Dedifferentiated amniotic fluid mesenchymal stem cell (primary cell): ENCODE measurements around the gene GPAT3.
"Not testable (repeated sequence)": the region's sequence is repeated elsewhere in the genome, so short reads cannot be mapped to it uniquely, and the experiment has no call there.

ENCODE experiments used
- DNase-seq: peaks from one replicate; pipeline ENCODE4 v3.0.0-alpha.2; 2016; ENCODE audit errors: extremely low spot score

The GPAT3 gene

DNA sequence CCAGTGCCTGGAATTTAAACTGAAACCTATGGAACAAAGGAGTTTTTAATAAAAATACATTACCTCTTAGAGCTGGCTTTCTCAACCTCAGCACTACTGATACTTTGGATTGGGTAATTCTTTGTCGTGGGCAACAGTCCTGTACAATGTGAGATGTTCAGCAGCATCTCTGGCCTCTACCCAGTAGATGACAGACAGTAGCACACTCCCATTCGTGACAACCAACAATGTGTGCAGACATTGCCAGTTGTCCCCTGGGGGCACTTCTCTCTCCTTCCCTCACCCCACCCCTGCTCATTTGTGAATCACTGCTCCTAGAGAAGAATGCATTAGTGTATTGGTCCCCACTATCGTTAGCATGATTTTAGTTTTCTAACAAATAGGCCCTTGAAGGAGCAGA is 16.2 kb downstream of the GPAT3 start:
- peak; percentile 15 for DNase-seq

DNA sequence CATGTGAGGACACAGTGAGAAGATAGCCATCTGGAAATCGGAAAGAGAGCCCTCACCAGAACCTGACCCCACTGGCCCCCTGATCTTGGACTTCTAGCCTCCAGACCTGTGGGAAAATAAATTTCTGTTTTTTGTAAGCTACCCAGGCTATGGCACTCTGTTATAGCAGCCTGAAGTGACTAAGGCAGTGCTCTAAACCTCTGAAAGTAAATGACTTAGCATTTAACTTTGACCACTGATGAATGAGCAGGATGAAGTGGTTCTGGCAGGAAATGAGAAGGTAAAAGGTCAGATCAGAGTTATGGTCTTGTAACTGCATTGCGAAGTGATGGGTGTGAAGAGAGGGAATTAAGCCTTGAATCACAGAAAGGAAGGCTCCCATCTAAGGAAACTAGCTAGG is 17.0 kb downstream of the GPAT3 start:
- DNase-seq = no peak

DNA sequence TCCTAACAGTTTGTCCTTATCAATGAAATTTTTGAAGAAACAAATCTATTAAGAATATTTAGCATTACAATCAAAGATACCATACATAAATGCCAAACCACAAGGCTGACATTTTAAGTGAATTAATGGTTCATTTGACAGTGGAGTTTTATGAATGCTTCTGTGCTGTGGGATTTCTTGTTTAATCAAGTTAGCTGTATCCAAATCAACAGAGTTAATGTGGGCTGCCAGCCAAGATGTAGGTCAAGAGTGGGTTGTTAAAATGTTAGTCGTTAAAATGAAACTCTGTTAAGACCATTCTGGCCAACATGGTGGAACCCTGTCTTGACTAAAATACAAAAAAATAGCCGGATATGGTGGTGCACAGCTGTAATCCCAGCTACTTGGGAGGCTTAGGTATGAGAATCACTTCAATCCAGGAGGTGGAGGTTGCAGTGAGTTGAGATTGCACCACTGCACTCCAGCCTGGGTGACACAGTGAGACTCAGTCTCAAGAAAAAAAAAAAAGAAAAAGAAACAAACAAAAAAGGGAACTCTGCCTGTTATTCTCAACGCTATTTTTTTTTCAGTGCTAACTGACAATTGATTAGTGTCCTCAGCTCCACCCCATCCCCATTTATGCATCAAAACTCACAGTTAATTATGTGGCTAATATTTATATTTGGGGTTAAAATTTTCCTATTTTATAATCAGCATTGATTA is 20.2 kb downstream of the GPAT3 start:
- DNase-seq = no peak

DNA sequence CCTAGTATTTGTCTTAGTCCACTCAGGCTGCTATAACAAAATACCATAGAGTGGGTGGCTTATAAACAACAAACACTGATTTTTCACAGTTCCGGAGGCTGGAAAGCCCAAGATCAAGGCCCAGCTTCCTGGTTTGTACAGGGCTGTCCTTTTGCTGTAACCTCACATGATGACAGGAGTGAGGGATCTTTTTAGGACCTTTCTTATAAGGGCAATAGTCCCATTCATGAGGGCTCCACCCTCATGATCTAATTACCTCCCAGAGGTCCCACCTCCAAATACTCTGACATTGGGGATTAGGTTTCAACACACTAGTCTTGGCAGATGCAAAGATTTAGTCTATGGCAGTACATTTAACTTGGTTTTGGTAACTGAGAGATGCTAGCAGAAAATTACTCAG is 20.9 kb downstream of the GPAT3 start:
- no peak for DNase-seq

DNA sequence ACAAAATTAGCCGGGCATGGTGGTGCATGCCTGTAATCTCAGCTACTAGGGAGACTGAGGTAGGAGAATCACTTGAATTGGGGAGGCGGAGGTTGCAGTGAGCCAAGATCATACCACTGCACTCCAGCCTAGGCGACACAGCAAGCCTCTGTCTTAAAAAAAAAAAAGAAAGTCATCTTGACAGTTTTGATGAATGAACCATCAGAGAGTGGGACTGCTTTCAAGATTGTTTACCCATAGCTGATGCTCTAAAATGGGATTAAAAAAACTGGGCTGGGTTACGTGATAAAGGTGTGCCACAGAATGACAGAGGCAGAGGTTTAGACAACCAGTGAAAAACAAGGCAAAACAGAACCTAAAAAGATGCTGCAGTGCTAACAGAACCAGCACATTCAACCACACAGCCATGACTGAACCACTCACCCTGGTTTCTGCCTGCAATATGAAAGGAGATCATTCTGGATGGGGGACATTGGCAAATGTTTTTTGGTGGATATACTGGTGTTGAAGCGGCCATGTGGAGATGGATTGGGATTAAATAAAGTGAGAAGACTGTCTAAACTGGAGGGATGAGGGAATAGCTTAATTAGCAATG is 22.2 kb downstream of the GPAT3 start:
- no peak for DNase-seq

DNA sequence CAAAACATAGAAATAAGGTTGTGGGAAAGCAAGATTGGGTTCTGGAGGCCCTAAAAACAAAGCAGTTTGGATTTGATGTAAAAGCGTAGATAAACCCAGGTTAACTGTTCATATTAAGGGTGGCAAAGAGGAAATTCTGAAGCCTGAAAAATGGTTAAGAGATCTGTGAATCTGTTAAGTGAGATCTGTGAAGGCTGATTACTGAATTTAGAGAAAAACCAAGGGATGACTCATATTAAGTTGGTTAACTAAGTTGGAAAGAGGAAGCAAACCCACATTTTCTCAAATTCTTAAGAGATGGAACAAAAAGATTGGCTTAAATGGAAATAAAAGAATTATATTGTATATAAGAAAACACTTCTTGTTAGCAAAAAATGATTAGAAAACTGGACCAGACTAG is 22.8 kb downstream of the GPAT3 start:
- no peak for DNase-seq

DNA sequence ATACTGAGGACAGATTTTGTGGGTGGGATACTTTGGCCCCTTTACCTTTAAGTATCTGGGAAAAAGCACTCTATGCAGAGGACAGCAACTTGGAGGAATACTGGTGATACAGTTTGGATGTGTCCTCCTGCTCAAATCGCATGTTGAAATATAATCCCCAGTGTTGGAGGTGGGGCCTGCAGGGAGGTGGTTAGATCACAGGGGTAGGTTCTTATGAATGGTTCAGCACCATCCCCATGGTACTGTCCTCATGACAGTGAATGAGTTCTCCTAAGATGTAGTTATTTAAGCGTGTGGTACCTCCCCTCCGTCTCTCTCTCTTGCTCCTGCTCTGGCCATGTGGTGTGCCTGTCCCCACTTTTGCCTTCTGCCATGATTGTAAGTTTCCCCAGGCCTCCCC is 24.6 kb downstream of the GPAT3 start:
- no peak for DNase-seq

DNA sequence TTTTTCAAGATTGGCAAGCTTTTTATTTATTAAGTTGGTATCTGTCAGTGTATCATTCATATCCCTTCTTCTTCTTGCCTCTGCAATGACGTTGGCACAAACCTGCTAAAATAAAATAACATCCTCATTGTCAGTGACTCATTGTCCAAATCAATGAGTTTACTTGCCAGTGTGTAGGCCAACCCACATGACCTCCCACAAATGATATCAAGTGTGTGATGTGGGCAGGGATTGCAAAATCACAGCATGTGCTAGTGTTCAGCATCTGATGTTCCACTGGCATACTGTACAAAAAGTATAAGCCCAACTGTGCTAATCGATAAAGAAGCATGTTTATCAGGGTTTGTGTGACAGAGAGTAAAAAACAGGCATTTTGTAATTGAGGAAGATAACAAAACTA is 25.5 kb downstream of the GPAT3 start:
- no peak for DNase-seq

DNA sequence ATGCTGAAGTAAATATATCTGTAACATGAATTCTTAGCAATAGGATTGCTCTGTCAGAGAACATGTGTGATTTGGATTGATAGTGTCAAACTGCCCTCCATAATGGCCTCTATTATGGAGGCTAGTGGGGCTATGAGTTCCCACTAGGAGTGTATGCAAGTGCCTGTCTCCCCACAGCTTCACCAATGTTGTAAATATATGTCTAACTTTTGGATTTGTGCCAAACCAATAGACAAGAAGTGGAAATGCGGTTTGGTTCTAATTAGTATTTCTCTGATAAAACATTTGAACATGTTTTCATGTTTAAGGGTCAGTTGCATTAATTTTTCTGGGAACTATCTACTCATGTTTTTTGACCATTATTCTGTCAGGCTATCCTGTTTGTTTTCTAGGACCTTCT is 28.1 kb downstream of the GPAT3 start:
- no peak for DNase-seq

DNA sequence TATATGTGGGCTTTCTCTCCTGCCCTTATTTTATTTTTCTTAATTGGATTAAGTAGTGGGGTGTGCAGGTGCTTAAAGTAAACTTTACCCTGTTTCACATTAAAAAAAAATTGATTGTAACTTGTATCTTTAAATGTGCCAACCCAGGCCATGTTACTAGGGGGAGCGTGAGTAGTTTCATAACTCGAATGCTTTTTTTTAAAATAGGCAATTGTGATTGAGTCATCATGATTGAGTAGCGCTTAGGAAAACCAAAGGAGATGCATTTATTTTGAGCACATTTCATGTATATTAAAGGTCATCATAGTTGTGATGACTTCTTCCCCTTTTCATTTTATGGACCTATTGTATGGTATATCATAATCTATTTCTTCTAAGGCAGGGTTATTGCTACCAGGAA is 32.2 kb downstream of the GPAT3 start:
- DNase-seq = no peak

DNA sequence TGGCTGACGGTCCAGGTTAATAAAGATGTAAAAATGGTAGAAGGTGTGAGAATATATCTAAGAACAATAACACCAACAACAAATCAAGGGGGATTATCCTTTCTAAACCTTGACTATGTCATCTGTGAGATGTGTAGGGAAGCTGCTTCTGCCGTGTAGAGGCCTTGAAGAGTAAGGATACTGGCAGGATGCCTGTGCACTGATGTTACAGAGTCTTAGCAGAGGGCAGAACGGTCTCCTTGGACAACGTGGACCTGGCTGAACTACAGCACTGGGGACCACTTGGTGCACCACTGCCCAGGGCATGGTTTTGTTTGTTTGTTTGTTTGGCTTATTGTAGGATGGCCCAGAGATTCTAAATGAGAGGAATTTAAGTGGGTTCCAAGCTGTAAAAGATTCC is 33.5 kb downstream of the GPAT3 start:
- DNase-seq = no peak

DNA sequence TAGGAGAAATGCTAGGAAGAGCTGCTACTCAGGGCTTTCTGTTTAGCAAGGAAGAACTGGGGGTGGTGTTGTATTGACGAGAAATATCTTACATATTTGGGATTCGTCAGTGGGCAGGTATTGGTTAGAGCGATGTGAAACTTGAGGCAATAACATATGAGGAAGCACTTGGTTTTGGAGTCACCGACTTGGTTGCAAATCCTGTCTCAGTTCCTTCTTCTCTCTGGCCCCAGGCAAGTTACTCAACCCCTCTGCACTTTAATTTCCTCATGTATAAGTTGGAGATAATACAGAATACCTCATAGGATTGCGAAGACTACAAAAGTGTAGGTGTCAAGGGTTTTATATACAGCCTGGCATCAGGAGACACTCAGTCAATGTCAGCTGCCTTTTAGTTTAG is 34.1 kb downstream of the GPAT3 start:
- no peak for DNase-seq

DNA sequence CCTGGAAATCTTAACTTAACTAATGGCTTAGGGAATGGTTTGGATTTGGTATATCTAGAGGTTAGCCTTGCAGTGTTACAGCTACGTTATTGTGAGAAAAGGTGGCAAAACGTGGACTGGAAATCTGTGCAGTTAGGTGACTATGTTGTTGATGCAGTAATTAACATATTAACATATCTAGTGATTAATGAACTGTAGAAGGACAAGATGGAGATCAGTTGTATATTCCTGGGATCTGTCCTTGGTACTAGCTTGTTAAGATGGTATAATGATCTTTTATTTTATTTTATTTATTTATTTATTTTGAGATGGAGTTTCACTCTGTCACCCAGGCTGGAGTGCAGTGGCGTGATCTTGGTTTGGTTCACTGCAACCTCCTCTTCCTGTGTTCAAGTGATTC is 36.9 kb downstream of the GPAT3 start:
- no peak for DNase-seq

DNA sequence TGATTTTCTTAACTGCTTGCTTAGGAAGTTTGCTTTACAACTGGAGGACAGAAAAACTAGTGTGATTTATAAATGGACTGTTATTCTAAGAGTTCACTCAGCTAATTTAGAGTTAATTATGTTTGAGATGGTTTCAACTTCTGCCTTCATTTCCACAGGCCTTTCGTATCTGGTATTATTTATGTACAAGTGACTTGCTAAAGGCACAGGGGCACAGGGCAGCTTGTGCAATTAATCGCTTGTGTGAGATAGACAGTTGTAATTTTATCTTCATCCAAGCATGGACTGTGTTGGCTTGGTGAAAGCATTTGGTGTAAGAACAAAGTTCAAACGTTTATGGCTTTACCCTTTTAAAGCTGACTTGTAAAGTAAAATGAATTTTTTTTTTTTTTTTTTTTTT is 38.3 kb downstream of the GPAT3 start:
- DNase-seq = no peak

DNA sequence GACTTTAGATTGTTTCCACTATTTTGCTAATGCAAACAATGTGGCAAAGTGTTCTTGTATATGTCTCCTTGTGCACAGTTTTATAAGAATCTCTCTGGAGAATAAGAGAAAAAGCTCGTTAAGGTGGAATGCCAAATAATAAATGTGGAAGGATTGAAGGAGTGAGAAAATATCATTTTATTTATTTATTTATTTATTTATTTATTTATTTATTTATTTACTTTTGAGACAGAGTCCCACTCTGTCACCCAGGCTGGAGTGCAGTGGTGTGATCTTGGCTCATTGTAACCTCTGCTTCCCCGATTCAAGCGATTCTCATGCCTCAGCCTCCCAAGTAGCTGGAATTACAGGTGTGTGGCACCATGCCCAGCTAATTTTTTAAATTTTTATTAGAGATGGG is 40.3 kb downstream of the GPAT3 start:
- not testable (repeated sequence) for DNase-seq

DNA sequence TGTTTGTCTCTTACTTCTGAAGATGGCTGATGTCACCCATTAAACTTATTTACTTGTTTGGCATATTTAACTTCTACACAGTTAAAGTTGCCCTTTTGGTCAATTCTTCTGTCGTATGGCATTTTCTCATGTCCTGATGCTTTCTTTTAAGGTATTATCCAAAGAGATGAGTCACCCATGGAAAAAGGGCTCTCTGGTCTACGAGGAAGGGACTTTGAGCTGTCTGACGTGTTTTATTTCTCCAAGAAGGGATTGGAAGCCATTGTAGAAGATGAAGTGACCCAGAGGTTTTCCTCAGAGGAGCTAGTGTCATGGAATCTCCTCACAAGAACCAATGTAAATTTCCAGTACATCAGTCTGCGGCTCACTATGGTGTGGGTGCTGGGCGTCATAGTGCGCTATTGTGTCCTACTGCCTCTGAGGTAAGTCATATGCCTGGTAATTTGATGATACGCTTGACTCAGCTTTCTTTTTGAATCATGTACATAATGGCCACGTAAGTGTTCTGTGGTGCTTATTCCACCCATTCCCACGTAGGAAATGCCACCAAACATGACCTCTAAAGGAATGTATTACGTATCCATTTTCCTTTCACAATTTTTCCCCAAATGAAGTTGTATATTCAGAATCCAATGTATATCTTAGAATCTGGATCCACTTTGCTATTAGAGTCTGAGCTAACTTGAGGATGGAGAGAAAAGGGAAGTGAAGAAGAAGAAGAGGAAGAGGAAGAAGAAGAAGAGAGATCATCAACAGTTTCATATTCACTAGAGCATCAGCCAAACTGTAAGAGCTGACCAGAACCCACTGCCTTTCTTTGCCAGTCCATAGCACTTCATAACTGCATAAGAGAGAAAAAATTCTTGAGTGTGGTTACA is 45.7 kb downstream of the GPAT3 start:
- no peak for DNase-seq

DNA sequence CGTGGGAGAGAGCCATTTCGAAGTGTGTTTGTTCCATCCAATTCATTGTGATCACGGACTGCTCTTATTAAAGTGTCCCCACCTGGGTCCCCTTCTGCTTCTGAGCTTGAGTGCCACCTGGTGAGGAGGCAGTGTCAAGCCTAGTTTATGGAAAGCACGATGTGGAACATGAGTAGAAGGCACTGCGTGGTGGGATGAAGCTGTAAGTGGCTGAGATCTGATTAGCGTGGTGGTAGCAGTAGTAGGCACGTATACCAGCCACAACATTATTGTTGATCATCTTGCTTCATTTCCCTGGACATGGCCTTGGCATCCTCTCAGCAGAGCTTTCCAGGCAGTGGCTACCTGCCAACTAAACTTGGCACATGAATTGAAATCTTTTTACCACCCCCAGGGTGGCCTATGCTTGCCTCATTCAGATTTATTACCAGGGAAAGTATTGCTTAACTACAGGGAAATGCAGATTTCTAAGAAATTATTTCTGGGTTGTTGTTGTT is 46.4 kb downstream of the GPAT3 start:
- no peak for DNase-seq

DNA sequence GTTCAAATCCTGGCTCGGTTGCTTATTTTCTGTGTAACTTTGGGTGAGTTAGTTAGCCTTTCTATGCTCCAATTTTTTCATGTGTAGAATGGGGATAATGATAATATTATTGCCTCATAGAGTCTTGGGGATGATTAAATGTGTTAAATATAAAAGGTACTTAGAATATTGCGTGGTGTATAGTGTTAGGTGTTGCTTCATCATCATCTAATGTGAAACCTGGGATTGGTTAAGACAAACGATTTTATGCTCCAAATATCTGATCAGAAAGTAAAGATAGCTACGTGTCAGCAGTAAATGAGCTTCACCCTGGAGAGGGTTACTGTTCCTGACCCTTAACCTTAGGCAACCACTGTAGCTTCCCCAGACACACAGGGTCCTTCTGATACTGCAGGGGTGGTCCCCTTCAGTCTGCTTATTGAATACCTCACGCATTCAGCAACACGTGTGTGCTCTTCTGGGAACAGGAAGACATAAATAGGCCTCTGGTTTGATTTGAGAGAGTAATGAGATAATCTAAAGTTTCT is 50.1 kb downstream of the GPAT3 start:
- no peak for DNase-seq

DNA sequence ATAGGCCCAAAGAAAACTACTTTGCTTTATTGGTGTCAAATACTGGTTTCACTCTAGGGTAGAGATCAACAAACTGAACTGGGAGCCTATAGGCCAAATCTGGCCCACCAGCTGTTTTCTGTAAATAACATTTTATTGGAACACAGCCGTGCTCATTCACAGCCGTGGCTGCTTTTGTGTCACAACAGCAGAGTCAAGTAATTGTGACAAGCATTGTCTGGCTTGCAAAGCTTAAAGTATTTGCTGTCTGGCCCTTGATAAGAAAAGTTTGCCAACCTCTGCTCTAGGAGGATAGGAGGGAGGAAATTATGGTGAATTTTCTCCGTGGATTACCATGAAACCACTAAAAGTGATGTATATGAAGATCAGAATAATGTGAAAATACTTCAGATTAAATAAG is 53.4 kb downstream of the GPAT3 start:
- no peak for DNase-seq

DNA sequence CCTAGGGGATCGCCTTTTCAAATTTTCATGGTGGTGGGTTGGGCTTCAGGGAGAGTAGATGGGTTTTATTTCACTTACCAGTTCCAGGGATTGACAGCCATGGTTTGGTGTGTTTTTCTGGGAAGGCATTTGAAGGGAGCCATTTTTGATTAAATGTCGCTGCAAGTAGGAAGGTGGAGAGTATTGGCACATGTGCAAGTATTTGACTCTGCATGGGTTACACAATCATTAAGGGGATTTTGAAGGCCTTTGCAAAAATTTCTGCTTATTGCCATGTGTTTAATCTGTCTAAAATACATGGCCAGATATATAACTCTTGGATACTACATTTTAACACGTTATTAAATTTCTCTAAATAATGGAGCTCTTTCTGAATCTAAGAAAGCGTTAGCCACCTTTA is 55.1 kb downstream of the GPAT3 start:
- DNase-seq = no peak

DNA sequence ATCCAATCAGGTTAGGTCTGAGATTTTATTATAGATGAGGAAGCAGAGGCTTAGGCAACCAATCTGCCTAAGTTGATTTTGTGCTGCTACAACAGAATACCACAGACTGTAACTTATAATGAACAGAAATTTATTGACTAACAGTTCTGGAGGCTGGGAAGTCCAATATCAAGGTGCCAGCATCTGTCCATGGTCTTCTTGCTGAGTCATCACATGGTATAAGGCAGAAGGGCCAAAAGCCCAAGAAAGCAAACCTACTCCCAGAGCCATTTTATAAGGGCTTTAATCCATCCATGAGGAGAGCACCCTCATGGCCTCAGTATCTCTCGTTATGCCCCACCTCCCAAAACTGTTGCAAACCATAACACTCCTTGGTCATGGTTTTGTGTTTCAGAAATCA is 55.8 kb downstream of the GPAT3 start:
- no peak for DNase-seq

DNA sequence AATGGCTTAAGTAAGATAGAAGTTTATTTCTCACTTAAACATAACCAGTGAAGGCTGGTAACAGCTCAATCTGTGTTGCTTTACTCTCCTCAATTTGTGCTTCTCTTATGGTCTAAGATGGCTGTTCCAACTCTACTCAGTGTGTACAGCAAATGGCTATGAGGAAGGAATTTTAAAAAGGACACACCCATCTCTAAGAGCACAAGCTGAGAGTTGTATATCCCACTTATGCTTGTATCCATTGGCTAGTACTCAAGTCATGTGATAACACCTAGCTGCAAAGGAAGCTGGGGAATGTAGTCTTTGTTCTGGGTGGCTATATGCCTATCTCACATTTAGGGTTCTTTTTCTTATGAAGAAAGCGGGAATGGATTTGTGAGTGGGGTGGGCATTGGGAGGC is 63.3 kb downstream of the GPAT3 start:
- no peak for DNase-seq

DNA sequence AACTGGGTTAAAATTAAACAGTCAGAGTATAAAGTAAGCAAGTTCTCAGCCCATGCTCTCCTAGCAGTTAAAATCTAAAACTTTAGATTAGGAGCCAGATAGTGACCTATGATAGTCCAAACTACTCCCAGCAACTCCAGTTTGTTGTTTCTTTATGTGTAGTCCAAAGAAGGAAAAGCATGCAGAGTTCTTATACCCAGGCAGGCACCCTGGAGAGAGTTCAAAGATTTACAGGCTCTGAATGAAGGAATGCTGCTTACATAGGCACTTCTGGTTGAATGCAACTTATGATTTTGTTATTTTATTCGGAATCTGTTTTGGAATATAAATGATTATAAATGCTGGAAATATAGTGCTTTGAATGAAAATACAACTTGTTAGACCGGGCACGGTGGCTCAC is 67.2 kb downstream of the GPAT3 start:
- no peak for DNase-seq
